IMR-90 (cell line): ENCODE measurements around the gene OR2T35. TPM values are rescaled to one million over a fixed set of nuclear protein-coding genes. Genes with fewer than 3 reads are reported as not detected.

Source experiments
- ATAC-seq: fragments of 200-7000 bp; cut with Tn5 transposase; 2 replicates; pipeline ENCODE4 v1.9.1; 2020; ENCODE audit warnings: low read depth, mild to moderate bottlenecking, moderate library complexity
- BruUV-seq: library from RNA; stranded (reverse); fragments of 400-500 nt; replicated peaks from 2 replicates; lab custom pipeline; 2021; lab: Mats Ljungman, UMichigan
- CTCF ChIA-PET: fragments of 300-600 bp; formaldehyde crosslinking; extraction: SDS; loops from one replicate; lab custom pipeline; 2021; ENCODE audit warnings: antibody characterized with exemption; lab: Yijun Ruan, JAX
- POLR2A ChIA-PET: fragments of 300-600 bp; sonication (Branson Sonifier 250); formaldehyde crosslinking; loops from one replicate; lab custom pipeline; 2022; ENCODE audit warnings: antibody characterized with exemption; ENCODE audit not compliant: unreplicated experiment; lab: Charles Lee
- DNase-seq: peaks from one replicate; pipeline ENCODE4 v3.0.0; 2013
- H2AFZ ChIP-seq: replicated peaks from 2 replicates; pipeline ENCODE3; 2013; ENCODE audit warnings: low read length, mild to moderate bottlenecking; ENCODE audit not compliant: poor library complexity
- H2AK5ac ChIP-seq: 2 replicates; pipeline ENCODE4 v1.6.1; 2013; ENCODE audit warnings: low read depth, low read length, inconsistent platforms
- H2AK9ac ChIP-seq: replicated peaks from 2 replicates; pipeline ENCODE3; 2013; ENCODE audit warnings: mild to moderate bottlenecking, low read depth, low read length, moderate library complexity; ENCODE audit not compliant: poor library complexity
- H2BK120ac ChIP-seq: 2 replicates; pipeline ENCODE4 v1.6.1; 2013; ENCODE audit warnings: low read depth, low read length, inconsistent platforms
- H2BK15ac ChIP-seq: 3 replicates; pipeline ENCODE4 v1.6.1; 2013; ENCODE audit warnings: low read depth, low read length, inconsistent platforms
- H2BK20ac ChIP-seq: 2 replicates; pipeline ENCODE4 v1.6.1; 2013; ENCODE audit warnings: low read depth, mild to moderate bottlenecking, inconsistent platforms, low read length, moderate library complexity
- H2BK5ac ChIP-seq: 2 replicates; pipeline ENCODE4 v1.6.1; 2013; ENCODE audit warnings: mild to moderate bottlenecking, low read depth, low read length, inconsistent platforms; ENCODE audit not compliant: poor library complexity, severe bottlenecking
- H3K14ac ChIP-seq: replicated peaks from 2 replicates; pipeline ENCODE4 v1.6.1; 2013; ENCODE audit warnings: low read depth, low read length, inconsistent platforms
- H3K18ac ChIP-seq: 2 replicates; pipeline ENCODE4 v1.6.1; 2013; ENCODE audit warnings: low read depth, low read length, control low read depth
- H3K23ac ChIP-seq: 2 replicates; pipeline ENCODE4 v1.6.1; 2013; ENCODE audit warnings: low read depth, low read length, inconsistent platforms
- H3K27ac ChIP-seq: 2 replicates; pipeline ENCODE4 v1.5.1; 2013; ENCODE audit warnings: mild to moderate bottlenecking, control low read depth, low read length; ENCODE audit not compliant: insufficient read depth
- H3K27me3 ChIP-seq: 2 replicates; pipeline ENCODE4 v1.6.1; 2013; ENCODE audit warnings: low read length; ENCODE audit not compliant: control insufficient read depth, insufficient read depth
- H3K36me3 ChIP-seq: 2 replicates; pipeline ENCODE4 v1.6.1; 2013; ENCODE audit warnings: low read length, mixed read lengths; ENCODE audit not compliant: control insufficient read depth, insufficient read depth
- H3K4ac ChIP-seq: 2 replicates; pipeline ENCODE4 v1.6.1; 2013; ENCODE audit warnings: low read depth, low read length, inconsistent platforms
- H3K4me1 ChIP-seq: 2 replicates; pipeline ENCODE4 v1.6.1; 2013; ENCODE audit warnings: low read length, mixed read lengths; ENCODE audit not compliant: control insufficient read depth, insufficient read depth
- H3K4me2 ChIP-seq: 2 replicates; pipeline ENCODE4 v1.6.1; 2013; ENCODE audit warnings: low read depth, mild to moderate bottlenecking, control low read depth, low read length, moderate library complexity
- H3K4me3 ChIP-seq: 2 replicates; pipeline ENCODE4 v1.5.1; 2013; ENCODE audit warnings: low read depth, mild to moderate bottlenecking, control low read depth, low read length, moderate library complexity; ENCODE audit not compliant: insufficient read depth
- H3K56ac ChIP-seq: 2 replicates; pipeline ENCODE4 v1.6.1; 2013; ENCODE audit warnings: low read length, inconsistent platforms; ENCODE audit not compliant: insufficient read depth; ENCODE audit errors: extremely low read depth
- H3K79me1 ChIP-seq, 2 experiments: 2 replicates each; pipeline ENCODE4 v1.6.1; 2013; ENCODE audit warnings: low read length in 2 of 2, inconsistent platforms in 1 of 2, low read depth in 1 of 2
- H3K9ac ChIP-seq: 2 replicates; pipeline ENCODE4 v1.6.1; 2013; ENCODE audit warnings: low read depth, low read length, control low read depth
- H3K9me1 ChIP-seq: 2 replicates; pipeline ENCODE4 v1.6.1; 2013; ENCODE audit warnings: low read length, inconsistent platforms; ENCODE audit not compliant: insufficient read depth
- H3K9me3 ChIP-seq: 2 replicates; pipeline ENCODE4 v1.6.1; 2013; ENCODE audit warnings: low read length; ENCODE audit not compliant: control insufficient read depth, insufficient read depth
- H4K20me1 ChIP-seq: 2 replicates; pipeline ENCODE4 v1.6.1; 2013; ENCODE audit warnings: low read length, inconsistent platforms; ENCODE audit not compliant: insufficient read depth
- H4K5ac ChIP-seq: 2 replicates; pipeline ENCODE4 v1.6.1; 2013; ENCODE audit warnings: mild to moderate bottlenecking, low read depth, low read length, control low read depth
- H4K8ac ChIP-seq, 2 experiments: 2 replicates each; pipeline ENCODE4 v1.6.1; 2013; ENCODE audit warnings: low read depth in 2 of 2, low read length in 2 of 2, control low read depth in 1 of 2, inconsistent platforms in 1 of 2
- H4K91ac ChIP-seq: 2 replicates; pipeline ENCODE4 v1.6.1; 2013; ENCODE audit warnings: low read depth, low read length, inconsistent platforms; ENCODE audit not compliant: insufficient read depth
- BHLHE40 ChIP-seq: fragments of 150-350 bp; IDR thresholded peaks from 2 replicates; pipeline ENCODE4 v1.6.1; 2016; ENCODE audit warnings: mild to moderate bottlenecking, low read depth, low read length
- CHD1 ChIP-seq: IDR thresholded peaks from 2 replicates; pipeline ENCODE4 v1.6.1; 2012; ENCODE audit warnings: low read depth, low read length, improper control_type of control experiment
- MAZ ChIP-seq: IDR thresholded peaks from 2 replicates; pipeline ENCODE4 v1.6.1; 2012; ENCODE audit warnings: low read depth, mild to moderate bottlenecking, low read length, improper control_type of control experiment, moderate library complexity, borderline replicate concordance
- MXI1 ChIP-seq: IDR thresholded peaks from 2 replicates; pipeline ENCODE4 v1.6.1; 2012; ENCODE audit warnings: low read depth, mild to moderate bottlenecking, low read length, moderate library complexity, borderline replicate concordance
- NFE2L2 ChIP-seq: fragments of 150-350 bp; IDR thresholded peaks from 2 replicates; pipeline ENCODE4 v1.6.1; 2016; ENCODE audit warnings: low read depth, mild to moderate bottlenecking, low read length
- RAD21 ChIP-seq: IDR thresholded peaks from 2 replicates; pipeline ENCODE4 v1.6.1; 2012; ENCODE audit warnings: low read length, improper control_type of control experiment
- SMC3 ChIP-seq: fragments of 150-350 bp; IDR thresholded peaks from 2 replicates; pipeline ENCODE4 v1.6.1; 2016; ENCODE audit warnings: low read depth, mild to moderate bottlenecking, antibody characterized with exemption, low read length, moderate library complexity
- WGBS, 2 experiments: methylation state at CpG; one replicate each; pipeline versions ENCODE4 v1.1.5 to v1.1.7; 2013; ENCODE audit warnings: missing lambda C conversion rate in 2 of 2; ENCODE audit not compliant: insufficient read length in 1 of 2; ENCODE audit errors: extremely low coverage in 2 of 2; 5-methylcytosine and 5-hydroxymethylcytosine counted together
- dilution Hi-C: fragments of 300-500 bp; cut with HindIII; formaldehyde crosslinking; loops from one replicate; pipeline ENCODE4 v1.14.3; 2018; ENCODE audit warnings: low sequenced_read_pairs; ENCODE audit not compliant: unreplicated experiment
- in situ Hi-C: fragments of 300-500 bp; cut with MboI; formaldehyde crosslinking; loops from 3 replicates; pipeline ENCODE4 v1.14.3; 2019; ENCODE audit warnings: low sequenced_read_pairs, inconsistent platforms, mixed read lengths
- intact Hi-C: fragments of 100-400 bp; cut with micrococcal nuclease; formaldehyde crosslinking; loops from 2 replicates; pipeline ENCODE4 v1.10.0; 2022
- polyA plus RNA-seq, 3 experiments: library from polyadenylated mRNA; depleted of rRNA; stranded (reverse); fragments of >200 nt; gene quantifications; 2 replicates each; pipeline ENCODE4 v1.2.3, GENCODE V29; 2012; ENCODE audit warnings: low replicate concordance in 1 of 3
- total RNA-seq: library from RNA; depleted of rRNA; stranded (reverse); fragments of >200 nt; gene quantifications from 2 replicates; pipeline ENCODE4 v1.2.3, GENCODE V29; 2012
- TF ChIP-seq, protein P1 (sequence below): fragments of 150-350 bp; IDR thresholded peaks from 2 replicates; pipeline ENCODE4 v1.6.1; 2017; ENCODE audit warnings: mild to moderate bottlenecking, antibody characterized with exemption, low read length, low read depth

OR2T35 gene
- total and polyA plus RNA-seq, 2 of the 4 experiments (the other 2 are of a cell fraction): not detected

DNA sequence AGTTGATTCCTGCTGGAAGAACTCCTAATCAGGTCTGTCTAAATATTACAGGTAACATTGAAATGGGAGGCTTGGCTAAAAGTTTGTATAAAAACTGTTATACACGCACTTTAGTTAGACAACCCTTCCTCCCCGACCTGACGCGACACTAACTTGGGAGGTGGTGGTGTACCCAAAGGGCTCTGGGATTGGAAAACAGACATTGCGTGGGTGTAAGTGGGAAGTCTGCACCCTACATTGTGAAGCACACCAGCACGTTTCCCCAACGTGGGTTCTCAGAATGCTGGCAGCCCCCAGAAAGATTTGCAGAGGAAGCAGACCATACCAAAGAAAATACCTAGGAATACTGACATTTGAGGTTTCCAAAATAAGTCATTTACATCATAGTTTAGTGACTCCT is 27.0 kb downstream of the OR2T35 start:
- Histone ChIP-seq H2BK120ac (no peak overlapping the region), H2AK5ac (no peak overlapping the region), H3K27me3 (no peaks in the 10 kb centered on the region), H3K4ac (no peak overlapping the region), H4K5ac (no peak overlapping the region), H3K4me2 (no peak overlapping the region), H2AFZ (no peak overlapping the region), H3K79me1 (no peaks in the 10 kb centered on the region), H4K20me1 (no peaks in the 10 kb centered on the region), H3K14ac (no peak overlapping the region), H3K4me1 (no peaks in the 10 kb centered on the region), H2BK20ac (no peak overlapping the region), H3K4me3 (no peak overlapping the region), H3K27ac (no peak overlapping the region), H2BK5ac (no peak overlapping the region), H3K9me1 (no peaks in the 10 kb centered on the region), H3K9me3 (no peaks in the 10 kb centered on the region), H4K8ac (no peak overlapping the region), H3K56ac (no peak overlapping the region), H3K36me3 (no peaks in the 10 kb centered on the region), H3K18ac (no peak overlapping the region), H4K91ac (no peak overlapping the region), H2BK15ac (no peak overlapping the region), H3K9ac (no peak overlapping the region), H3K23ac (no peak overlapping the region), H2AK9ac (no peak overlapping the region)
- intact Hi-C loops: no loop called here
- no CpG with 5 or more reads among the region's 7 CpGs for WGBS, 2 experiments
- no peak for DNase-seq
- BruUV-seq: no TSS peak
- TF ChIP-seq CHD1 (no peak), RAD21 (no peak), MAZ (no peak), SMC3 (no peak), MXI1 (no peak), BHLHE40 (no peak), NFE2L2 (no peak)
- TF ChIP-seq, protein P1, sequence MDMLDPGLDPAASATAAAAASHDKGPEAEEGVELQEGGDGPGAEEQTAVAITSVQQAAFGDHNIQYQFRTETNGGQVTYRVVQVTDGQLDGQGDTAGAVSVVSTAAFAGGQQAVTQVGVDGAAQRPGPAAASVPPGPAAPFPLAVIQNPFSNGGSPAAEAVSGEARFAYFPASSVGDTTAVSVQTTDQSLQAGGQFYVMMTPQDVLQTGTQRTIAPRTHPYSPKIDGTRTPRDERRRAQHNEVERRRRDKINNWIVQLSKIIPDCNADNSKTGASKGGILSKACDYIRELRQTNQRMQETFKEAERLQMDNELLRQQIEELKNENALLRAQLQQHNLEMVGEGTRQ: no peak
- POLR2A ChIA-PET: no interaction called here
- CTCF ChIA-PET: no interaction called here
- ATAC-seq: no peak
- dilution Hi-C loops: no loop called here
- in situ Hi-C loops: no loop called here
